Medulla oblongata (tissue), 1 donor: ENCODE measurements around the gene ICAM2.
"Not testable (repeated sequence)": the region's sequence is repeated elsewhere in the genome, so short reads cannot be mapped to it uniquely, and the experiment has no call there.

ENCODE experiments used
- DNase-seq: peaks from one replicate; pipeline ENCODE4 v3.0.0-alpha.2; 2015; ENCODE audit errors: extremely low spot score

ICAM2 gene

DNA sequence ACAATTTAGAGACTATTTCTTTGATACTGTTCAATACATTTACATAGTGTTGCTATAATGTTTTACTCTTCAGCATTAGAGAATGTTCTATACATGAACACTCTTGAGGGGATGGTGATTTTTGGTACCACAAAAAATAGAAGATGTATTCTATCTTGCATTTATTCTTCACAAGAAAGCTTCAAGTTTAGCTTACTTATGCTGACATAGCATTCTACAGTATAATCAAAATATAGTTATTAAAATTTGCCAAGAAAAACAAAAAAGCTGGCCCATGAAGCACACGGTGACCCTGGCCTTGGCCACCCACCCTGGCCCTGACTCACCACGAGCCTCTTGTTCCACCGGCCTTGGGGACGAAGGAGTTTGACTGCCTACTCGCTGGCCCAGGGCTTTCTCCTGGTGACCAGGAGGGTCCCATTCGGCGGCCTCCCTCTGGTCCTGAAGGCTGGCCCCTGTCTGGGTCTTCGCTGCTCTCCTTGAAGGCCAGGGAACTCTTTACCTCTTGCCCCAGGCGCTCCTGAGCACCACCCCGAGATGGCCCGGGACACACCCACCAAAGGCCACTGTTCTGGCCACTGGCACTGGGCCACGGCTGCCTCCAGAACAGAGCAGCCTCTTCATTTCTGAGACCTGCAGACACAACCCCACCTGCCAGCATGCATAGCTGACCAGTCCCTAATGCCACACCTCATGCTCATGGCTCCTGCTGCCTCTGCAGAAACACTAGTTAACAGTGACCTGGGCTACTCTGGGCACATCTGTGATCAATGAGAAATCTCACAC lies 22.5 kb upstream of the ICAM2 start:
- no peak for DNase-seq

DNA sequence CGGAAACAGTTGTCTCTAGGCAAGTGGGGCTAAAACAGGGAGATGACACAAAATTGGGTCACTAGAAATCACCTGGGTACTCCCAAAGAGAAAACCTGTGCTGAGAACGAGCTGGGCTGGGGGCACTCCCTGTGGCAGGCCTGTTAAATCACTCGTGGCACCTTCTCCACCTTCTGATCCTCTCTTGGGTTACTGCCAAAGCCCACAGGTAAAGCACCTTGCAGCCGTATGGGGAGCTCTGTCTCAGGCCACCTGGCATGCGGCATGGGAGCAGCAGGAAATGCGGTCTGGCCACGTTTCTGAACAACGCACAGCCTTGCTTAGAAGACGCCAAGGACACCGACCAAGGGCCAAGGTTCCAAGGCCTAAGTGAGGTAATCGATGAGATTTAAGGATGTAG lies 21.5 kb upstream of the ICAM2 start:
- DNase-seq = no peak

DNA sequence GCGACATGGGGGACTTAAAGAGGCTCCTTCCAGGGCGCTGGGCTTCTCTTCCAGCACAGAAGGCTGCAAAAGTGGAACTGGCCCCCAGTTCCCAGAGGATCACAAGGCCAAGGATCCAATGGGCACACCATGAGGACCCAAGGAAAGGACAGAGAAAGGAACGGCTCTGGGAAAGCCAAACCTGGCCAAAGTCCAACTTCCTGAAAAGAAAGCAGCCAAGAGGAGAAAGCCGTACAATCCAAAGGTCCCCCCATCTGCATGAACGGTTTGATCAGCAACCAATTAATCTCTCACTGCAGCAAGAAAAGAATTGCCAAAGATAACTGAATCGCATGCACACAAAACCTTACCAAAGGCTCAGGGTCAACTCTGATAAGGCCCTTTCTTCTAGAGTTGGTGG lies 19.8 kb upstream of the ICAM2 start:
- DNase-seq = no peak

GRCh38 chr17:64039106-64039400 lies 18.6 kb upstream of the ICAM2 start:
- no peak for DNase-seq

- no peak for DNase-seq
These were observed 18.1 kb upstream of the ICAM2 start for GRCh38 chr17:64038331-64039105.

GRCh38 chr17:64037802-64038201 lies 17.4 kb upstream of the ICAM2 start:
- DNase-seq = no peak

DNA sequence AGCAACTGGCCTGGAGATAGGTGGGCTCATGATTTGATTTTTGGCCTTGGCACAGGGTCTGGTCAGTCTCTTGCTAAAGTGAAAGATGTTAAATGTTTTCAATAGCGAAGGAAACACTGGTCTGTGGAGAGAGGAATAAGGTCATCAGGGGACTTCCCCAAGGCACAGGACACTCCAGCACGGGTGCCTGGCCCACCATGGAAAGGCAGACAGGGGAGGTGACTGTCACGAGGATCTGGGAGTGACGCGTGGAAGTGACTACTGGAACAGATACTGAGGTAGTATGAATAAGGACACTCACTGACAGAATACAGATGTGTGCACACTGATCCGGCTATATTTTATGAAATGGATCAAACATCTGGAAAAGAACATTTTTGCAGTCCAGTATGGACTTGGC lies 16.7 kb upstream of the ICAM2 start:
- no peak for DNase-seq

DNA sequence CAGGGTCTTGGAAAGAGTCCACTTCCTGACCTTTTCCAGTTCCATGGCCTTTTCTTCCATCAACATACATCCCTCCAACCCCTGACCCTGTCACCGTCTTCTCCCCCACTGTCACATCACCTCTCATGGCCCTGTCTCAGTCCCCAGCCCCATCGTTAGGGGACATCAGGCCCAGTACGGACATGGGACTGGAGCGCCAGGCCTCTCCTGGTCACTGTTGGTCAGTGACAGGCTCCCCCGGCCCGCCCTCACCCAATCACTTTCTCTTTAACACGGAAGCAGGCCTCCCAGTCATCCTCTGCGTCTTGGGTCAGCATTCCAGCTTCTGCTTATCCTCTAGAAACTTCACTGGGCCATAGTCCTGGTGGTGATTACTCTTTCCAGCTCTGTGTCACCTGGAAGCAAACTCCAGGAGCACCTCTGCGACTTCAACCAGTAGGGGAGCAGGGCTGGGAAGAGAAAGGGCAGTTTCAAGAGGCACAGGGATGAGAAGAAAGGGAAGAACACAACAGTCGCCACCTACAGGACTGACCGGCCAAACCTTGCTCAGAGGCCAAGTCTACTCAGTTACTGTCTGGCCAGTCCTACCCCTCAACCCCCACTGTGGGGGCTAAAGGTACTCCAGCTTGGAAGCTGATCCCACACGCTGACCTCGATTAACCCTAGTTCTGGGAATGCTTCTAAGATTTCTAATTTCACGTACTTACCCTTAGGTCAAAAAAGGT lies 15.9 kb upstream of the ICAM2 start:
- no peak for DNase-seq

DNA sequence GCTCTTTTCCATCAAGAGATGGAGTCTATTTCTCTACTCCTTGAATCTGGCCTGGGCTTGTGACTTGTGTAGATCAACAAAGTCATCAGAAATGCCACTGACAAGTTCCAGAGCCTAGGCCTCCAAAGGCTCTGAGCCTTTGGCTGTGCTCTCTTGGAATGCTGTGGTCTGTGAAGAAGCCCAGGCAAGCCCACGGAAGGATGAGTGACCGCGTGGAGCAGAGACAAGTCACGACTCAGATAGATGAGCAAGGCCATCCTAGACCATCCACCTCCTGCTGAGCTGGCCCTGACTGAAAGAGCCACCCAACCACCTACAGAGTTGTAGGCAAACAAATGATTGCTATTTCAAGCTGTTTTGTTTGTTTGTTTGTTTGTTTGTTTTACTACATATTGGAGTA lies 11.6 kb upstream of the ICAM2 start:
- no peak for DNase-seq

DNA sequence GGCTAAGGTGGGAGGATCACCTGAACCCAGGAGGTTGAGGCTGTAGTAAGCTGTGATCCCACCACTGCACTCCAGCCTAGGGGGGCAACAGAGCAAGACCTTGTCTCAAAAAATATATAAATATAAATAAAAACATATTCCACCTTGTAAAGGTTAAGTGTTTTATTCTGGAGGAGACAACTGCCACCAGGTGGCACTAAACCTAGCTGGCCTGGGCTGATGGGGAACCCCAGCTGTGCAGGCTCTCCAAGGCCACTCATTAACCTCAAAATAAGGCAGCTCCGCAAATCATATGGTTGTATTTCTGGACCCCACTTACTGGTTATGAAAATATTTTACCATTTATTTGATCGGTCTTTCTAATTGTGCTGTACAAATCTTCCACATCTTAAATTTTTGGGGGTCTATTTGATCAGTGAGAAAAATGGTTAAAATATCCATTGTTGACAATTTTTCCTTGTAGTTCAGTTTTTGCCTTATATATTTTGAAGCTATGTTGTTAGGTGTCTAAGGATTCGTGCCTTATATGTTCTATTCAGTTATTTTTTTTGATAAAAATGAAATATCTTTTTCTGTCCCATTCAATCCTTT lies 8.5 kb upstream of the ICAM2 start:
- DNase-seq = peak; percentile 74

DNA sequence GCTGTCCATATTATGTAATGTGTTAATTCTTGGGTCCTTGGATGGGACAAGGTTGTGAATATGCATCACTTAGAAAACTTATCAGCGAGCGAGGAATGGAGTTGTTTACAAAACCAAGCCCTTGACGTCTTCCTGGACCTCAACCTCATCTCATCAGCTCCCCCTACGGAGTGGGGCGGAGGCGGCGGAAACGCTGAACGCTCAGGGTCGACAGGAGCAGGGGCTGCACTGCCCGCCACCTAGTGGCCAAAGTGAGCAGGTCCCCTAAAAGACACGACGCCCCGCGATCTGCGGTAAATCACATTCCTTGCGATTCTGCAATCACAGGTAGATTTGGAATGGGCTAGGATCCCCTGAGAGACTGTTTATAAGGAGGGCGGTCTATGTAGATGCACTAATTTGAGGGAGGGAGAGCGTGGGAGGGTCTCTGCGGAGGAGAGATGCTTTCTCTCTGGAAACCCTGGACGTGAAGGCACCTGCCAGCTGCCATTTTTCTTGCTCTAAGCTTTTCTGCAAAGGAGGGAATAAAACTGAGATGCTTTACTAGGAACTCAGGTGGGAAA lies 5.4 kb upstream of the ICAM2 start:
- peak; percentile 68 for DNase-seq

GRCh38 chr17:64024781-64025731 lies 4.6 kb upstream of the ICAM2 start:
- no peak for DNase-seq

- DNase-seq = no peak
These were observed 3.8 kb upstream of the ICAM2 start for GRCh38 chr17:64024215-64024654.

- DNase-seq = no peak
These were observed 2.2 kb upstream of the ICAM2 start for GRCh38 chr17:64022611-64023063.

DNA sequence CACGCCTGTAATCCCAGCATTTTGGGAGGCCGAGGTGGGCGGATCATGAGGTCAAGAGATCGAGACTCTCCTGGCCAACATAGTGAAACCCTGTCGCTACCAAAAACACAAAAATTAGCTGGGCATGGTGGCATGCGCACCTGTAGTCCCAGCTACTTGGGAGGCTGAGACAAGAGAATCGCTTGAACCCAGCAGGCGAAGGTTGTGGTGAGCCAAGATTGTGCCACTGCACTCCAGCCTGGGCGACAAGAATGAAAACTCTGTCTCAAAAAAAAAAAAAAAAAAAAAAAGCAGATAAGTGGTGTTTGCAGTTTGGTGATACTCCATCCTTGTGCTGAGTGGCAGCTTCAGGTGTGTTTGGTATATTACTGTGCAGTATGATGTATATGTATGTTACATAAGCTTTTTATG lies 877 bp downstream of the ICAM2 start:
- not testable (repeated sequence) for DNase-seq

- no peak for DNase-seq
These were observed 3.0 kb downstream of the ICAM2 start for GRCh38 chr17:64017381-64017980.

GRCh38 chr17:64016974-64017373 lies 3.5 kb downstream of the ICAM2 start:
- DNase-seq = no peak

DNA sequence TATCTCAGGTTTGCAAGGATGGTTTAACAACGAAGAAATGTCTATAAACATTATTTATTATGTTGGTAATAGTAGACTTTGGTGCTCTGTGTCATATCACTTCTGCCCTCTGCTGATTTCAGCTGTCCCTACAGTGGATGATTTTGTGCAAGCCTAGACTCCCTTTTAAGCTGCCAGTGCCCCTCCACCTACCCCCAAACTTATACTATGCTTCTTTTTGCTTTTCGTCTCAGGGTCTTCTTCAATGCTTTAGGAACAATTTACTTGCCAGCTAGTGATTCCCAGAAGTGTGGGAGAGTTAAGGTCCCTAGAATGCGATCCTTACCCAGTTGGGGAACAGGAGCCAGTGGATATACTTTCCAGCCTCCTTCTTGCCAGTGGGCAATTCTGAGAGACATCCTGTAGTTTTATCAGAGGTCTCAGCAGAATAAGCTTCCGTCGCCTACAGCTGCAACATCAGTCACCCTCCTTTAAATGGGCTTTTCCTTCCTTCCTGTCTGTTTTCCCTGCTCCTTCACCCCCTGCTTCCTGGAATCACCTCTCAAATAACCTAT lies 4.1 kb downstream of the ICAM2 start:
- no peak for DNase-seq

DNA sequence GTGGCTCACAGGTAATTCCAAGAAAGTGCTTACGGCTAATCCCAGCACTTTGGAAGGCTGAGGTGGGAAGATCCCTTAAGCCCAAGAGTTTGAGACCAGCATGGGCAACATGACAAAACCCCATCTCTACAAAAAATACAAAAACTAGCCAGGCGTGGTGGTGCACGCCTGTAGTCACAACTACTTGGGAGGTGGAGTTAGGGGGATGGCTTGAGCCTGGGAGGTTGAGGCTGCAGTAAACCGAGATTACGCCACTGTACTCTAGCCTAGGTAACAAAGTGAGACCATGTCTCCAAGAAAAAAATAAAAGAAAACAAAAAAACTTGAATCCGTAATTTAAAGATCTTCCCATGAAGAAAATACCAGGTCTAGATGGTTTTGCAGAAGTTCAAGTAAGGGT lies 5.0 kb downstream of the ICAM2 start:
- DNase-seq = no peak
